ENCODE measurements around the gene HPDL.

HPDL gene

GRCh38 chr1:45337630-45338325, 11.1 kb downstream of the HPDL start:
- ChIA-PET CTCF (interaction anchor here (0.6 kb wide), 1 partner anchor 38 kb away, joined by 6 read pairs; no protein-coding TSS in a partner anchor), POLR2A (ENCODE audit: low non-redundant PET) (no interaction called here)
- DNase-seq (ENCODE audit: low spot score) = no peak
- H3K27ac ChIP-seq = no peak overlapping the region
- TF ChIP-seq, protein P1, sequence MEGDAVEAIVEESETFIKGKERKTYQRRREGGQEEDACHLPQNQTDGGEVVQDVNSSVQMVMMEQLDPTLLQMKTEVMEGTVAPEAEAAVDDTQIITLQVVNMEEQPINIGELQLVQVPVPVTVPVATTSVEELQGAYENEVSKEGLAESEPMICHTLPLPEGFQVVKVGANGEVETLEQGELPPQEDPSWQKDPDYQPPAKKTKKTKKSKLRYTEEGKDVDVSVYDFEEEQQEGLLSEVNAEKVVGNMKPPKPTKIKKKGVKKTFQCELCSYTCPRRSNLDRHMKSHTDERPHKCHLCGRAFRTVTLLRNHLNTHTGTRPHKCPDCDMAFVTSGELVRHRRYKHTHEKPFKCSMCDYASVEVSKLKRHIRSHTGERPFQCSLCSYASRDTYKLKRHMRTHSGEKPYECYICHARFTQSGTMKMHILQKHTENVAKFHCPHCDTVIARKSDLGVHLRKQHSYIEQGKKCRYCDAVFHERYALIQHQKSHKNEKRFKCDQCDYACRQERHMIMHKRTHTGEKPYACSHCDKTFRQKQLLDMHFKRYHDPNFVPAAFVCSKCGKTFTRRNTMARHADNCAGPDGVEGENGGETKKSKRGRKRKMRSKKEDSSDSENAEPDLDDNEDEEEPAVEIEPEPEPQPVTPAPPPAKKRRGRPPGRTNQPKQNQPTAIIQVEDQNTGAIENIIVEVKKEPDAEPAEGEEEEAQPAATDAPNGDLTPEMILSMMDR (conservative IDR thresholded peaks at IDR 0.05; ENCODE audit: low read depth) = no peak

- DNase-seq (ENCODE audit: low spot score) = peak; percentile 92
- CTCF ChIA-PET = interaction anchor here (0.5 to 1.6 kb wide), 6 partner anchors 16 to 566 kb away, joined by 3 to 17 read pairs (median 4); no protein-coding TSS in a partner anchor
These were observed 13.3 kb downstream of the HPDL start, which contains the start of the genes MUTYH and TOE1 for GRCh38 chr1:45339789-45340558. Gene MUTYH, minus strand, starts transcription at chr1:45340440. Its CDS starts 5,935 bp downstream, at chr1:45334505. Gene TOE1, plus strand, starts transcription at chr1:45340170. Its CDS starts 83 bp downstream, at chr1:45340253.

DNA sequence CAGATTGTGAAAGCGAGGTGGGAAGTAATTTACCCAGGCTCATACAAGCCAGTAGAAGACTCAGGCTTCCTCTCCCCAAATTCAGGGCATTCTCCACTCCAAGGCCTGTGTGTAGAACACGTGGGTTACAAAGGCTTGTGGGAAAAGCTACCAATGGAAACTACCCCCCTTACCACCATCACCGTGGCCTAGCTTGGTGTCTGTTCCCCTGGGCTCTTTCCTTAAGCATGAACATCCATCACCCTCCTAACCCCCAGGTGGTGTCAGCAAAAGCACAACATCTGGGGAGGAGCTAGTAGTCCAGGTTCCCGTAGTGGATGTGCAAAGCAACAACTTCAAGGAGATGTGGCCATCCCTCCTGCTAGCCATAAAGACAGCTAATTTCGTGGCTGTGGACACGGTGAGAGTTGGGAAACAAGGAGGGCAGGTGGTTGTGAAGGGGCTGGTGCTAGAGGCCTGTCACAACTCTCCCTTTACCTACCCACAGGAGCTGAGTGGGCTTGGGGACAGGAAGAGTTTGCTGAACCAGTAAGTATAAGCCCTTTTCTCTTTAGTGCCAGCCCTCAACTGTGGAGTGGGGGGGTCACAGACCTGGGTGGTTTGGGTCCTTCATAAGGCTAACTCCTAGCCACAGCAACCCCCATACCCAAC, 14.2 kb downstream of the HPDL start:
- peak overlapping the region; percentile 96 for H3K27ac ChIP-seq
- CTCF ChIA-PET = interaction anchor here (0.5 to 1.6 kb wide), 2 partner anchors 124 to 152 kb away, joined by 5 to 17 read pairs; no protein-coding TSS in a partner anchor
- TF ChIP-seq, protein P1 (conservative IDR thresholded peaks at IDR 0.05; ENCODE audit: low read depth) = no peak
- POLR2A ChIA-PET (ENCODE audit: low non-redundant PET) = interaction anchor here (0.5 to 2.1 kb wide), 8 partner anchors 7 to 330 kb away, joined by 3 to 6 read pairs (median 4); partner anchors contain the start of genes HECTD3 and PRDX1
- DNase-seq (ENCODE audit: low spot score) = no peak

More at GRCh38 chr1:45339789-45340558, 13.3 kb downstream of the HPDL start, which contains the start of the genes MUTYH and TOE1:
- POLR2A ChIA-PET (ENCODE audit: low non-redundant PET) = interaction anchor here (0.6 to 2.1 kb wide), 9 partner anchors 8 to 329 kb away, joined by 3 to 10 read pairs (median 5); partner anchors contain the start of genes HECTD3, PRDX1 and UROD
- H3K27ac ChIP-seq = peak within 1 kb of the TSS; percentile 96
- TF ChIP-seq, protein P1 (conservative IDR thresholded peaks at IDR 0.05; ENCODE audit: low read depth) = no peak

GRCh38 chr1:45344499-45344898, 17.8 kb downstream of the HPDL start:
- peak overlapping the region; percentile 15 for H3K27ac ChIP-seq
- CTCF ChIA-PET = interaction anchor here (0.6 kb wide), 1 partner anchor 46 kb away, joined by 3 read pairs; no protein-coding TSS in a partner anchor

GRCh38 chr1:45345014-45345413, 18.3 kb downstream of the HPDL start:
- POLR2A ChIA-PET (ENCODE audit: low non-redundant PET) = interaction anchor here (1.4 kb wide), 1 partner anchor 41 kb away, joined by 4 read pairs; no protein-coding TSS in a partner anchor

More at GRCh38 chr1:45344499-45344898, 17.8 kb downstream of the HPDL start:
- no peak for DNase-seq (ENCODE audit: low spot score)
- POLR2A ChIA-PET (ENCODE audit: low non-redundant PET) = interaction anchor here (0.5 to 1.4 kb wide), 2 partner anchors 41 to 176 kb away, joined by 4 read pairs; no protein-coding TSS in a partner anchor
- TF ChIP-seq, protein P1 (conservative IDR thresholded peaks at IDR 0.05; ENCODE audit: low read depth) = no peak

More at GRCh38 chr1:45345014-45345413, 18.3 kb downstream of the HPDL start:
- H3K27ac ChIP-seq = peak overlapping the region; percentile 15
- TF ChIP-seq, protein P1 (conservative IDR thresholded peaks at IDR 0.05; ENCODE audit: low read depth) = no peak
- no peak for DNase-seq (ENCODE audit: low spot score)
- CTCF ChIA-PET = interaction anchor here (1.0 kb wide), 1 partner anchor 148 kb away, joined by 3 read pairs; no protein-coding TSS in a partner anchor
